ENCODE data around the gene AGXT2.
"Not testable (repeated sequence)": the region's sequence is repeated elsewhere in the genome, so short reads cannot be mapped to it uniquely, and the experiment has no call there.

The AGXT2 gene

GRCh38 chr5:35010676-35011075 is 37.1 kb downstream of the AGXT2 start:
- no peak for DNase-seq

GRCh38 chr5:35009657-35010056 is 38.1 kb downstream of the AGXT2 start:
- no peak for DNase-seq

- no peak for DNase-seq
These were observed 38.7 kb downstream of the AGXT2 start for GRCh38 chr5:35009019-35009418.

- no peak for DNase-seq
These were observed 43.0 kb downstream of the AGXT2 start for GRCh38 chr5:35004771-35005170.

GRCh38 chr5:35004200-35004599 is 43.5 kb downstream of the AGXT2 start:
- DNase-seq, result no peak

- peak; percentile 67 to 72 for DNase-seq
These were observed 44.5 kb downstream of the AGXT2 start for GRCh38 chr5:35003018-35003957.

GRCh38 chr5:35002459-35002858 is 45.3 kb downstream of the AGXT2 start:
- DNase-seq, result no peak

- DNase-seq, result no peak
These were observed 45.9 kb downstream of the AGXT2 start for GRCh38 chr5:35001842-35002241.

GRCh38 chr5:34998058-34998789 is 49.5 kb downstream of the AGXT2 start:
- no peak for DNase-seq

GRCh38 chr5:34996261-34996660 is 51.5 kb downstream of the AGXT2 start:
- DNase-seq, result no peak

GRCh38 chr5:34993951-34994350 is 53.8 kb downstream of the AGXT2 start:
- no peak for DNase-seq

GRCh38 chr5:34991486-34992238 is 56.1 kb downstream of the AGXT2 start:
- no peak for DNase-seq

- no peak for DNase-seq
These were observed 60.8 kb downstream of the AGXT2 start for GRCh38 chr5:34986965-34987364.

GRCh38 chr5:34982823-34983222 is 64.9 kb downstream of the AGXT2 start:
- DNase-seq, result no peak

- no peak for DNase-seq
These were observed 69.1 kb downstream of the AGXT2 start for GRCh38 chr5:34978681-34979080.

GRCh38 chr5:34977934-34978613 is 69.7 kb downstream of the AGXT2 start:
- no peak for DNase-seq

GRCh38 chr5:34976347-34976746 is 71.4 kb downstream of the AGXT2 start:
- no peak for DNase-seq

GRCh38 chr5:34971655-34972054 is 76.1 kb downstream of the AGXT2 start:
- not testable (repeated sequence) for DNase-seq

- DNase-seq, result no peak
These were observed 77.2 kb downstream of the AGXT2 start for GRCh38 chr5:34970552-34970951.

- no peak for DNase-seq
These were observed 79.5 kb downstream of the AGXT2 start for GRCh38 chr5:34968258-34968657.

GRCh38 chr5:34967540-34967939 is 80.2 kb downstream of the AGXT2 start:
- no peak for DNase-seq

GRCh38 chr5:34959323-34959722 is 88.4 kb downstream of the AGXT2 start:
- peak in 1 of 2 donors; percentile 2 for DNase-seq
